GM23248 (cell line): ENCODE data around the gene SMIM23. TPM values are rescaled to one million over a fixed set of nuclear protein-coding genes. Genes with fewer than 3 reads are reported as not detected.

Experiments
- DNase-seq: peaks from one replicate; pipeline ENCODE4 v3.0.0-alpha.2; 2015
- H2AFZ ChIP-seq: fragments of 200-600 bp; sonication (generic); 2 replicates; pipeline ENCODE4 v1.6.1; 2016; ENCODE audit warnings: antibody characterized with exemption
- H3F3A ChIP-seq: fragments of 200-600 bp; sonication (generic); 2 replicates; pipeline ENCODE4 v1.6.1; 2016; ENCODE audit warnings: mild to moderate bottlenecking, antibody characterized with exemption, mixed run types; ENCODE audit not compliant: insufficient read depth
- H3K27ac ChIP-seq: fragments of 200-600 bp; sonication (generic); 2 replicates; pipeline ENCODE4 v1.5.1; 2016; ENCODE audit warnings: mild to moderate bottlenecking
- H3K27me3 ChIP-seq: fragments of 200-600 bp; sonication (generic); replicated peaks from 2 replicates; pipeline ENCODE4 v1.6.1; 2016; ENCODE audit warnings: mild to moderate bottlenecking; ENCODE audit not compliant: insufficient read depth
- H3K36me3 ChIP-seq: fragments of 200-600 bp; sonication (generic); 2 replicates; pipeline ENCODE4 v1.6.1; 2016; ENCODE audit warnings: low read depth, mild to moderate bottlenecking
- H3K4me1 ChIP-seq: fragments of 200-600 bp; sonication (generic); 2 replicates; pipeline ENCODE4 v1.6.1; 2016; ENCODE audit warnings: mild to moderate bottlenecking; ENCODE audit not compliant: insufficient read depth
- H3K4me2 ChIP-seq: fragments of 200-600 bp; sonication (generic); one replicate; pipeline ENCODE4 v1.6.1; 2016; ENCODE audit warnings: mild to moderate bottlenecking; ENCODE audit not compliant: unreplicated experiment
- H3K4me3 ChIP-seq: fragments of 200-600 bp; sonication (generic); 2 replicates; pipeline ENCODE4 v1.5.1; 2016; ENCODE audit warnings: mild to moderate bottlenecking
- H3K79me2 ChIP-seq: fragments of 200-600 bp; sonication (generic); 2 replicates; pipeline ENCODE4 v1.6.1; 2016; ENCODE audit warnings: mild to moderate bottlenecking; ENCODE audit not compliant: insufficient read depth
- H3K9ac ChIP-seq: fragments of 200-600 bp; sonication (generic); 2 replicates; pipeline ENCODE4 v1.6.1; 2016; ENCODE audit warnings: mild to moderate bottlenecking
- H3K9me2 ChIP-seq: fragments of 200-600 bp; sonication (generic); 2 replicates; pipeline ENCODE4 v1.6.1; 2016; ENCODE audit warnings: mixed run types, mild to moderate bottlenecking, moderate library complexity; ENCODE audit not compliant: insufficient read depth
- H3K9me3 ChIP-seq: fragments of 200-600 bp; sonication (generic); one replicate; pipeline ENCODE4 v1.6.1; 2017; ENCODE audit warnings: low read depth
- H4K20me1 ChIP-seq: fragments of 200-600 bp; sonication (generic); 2 replicates; pipeline ENCODE4 v1.6.0; 2016; ENCODE audit not compliant: insufficient read depth
- EZH2 ChIP-seq: fragments of 200-600 bp; sonication (generic); IDR thresholded peaks from 2 replicates; pipeline ENCODE4 v1.6.1; 2018; ENCODE audit warnings: antibody characterized with exemption, mild to moderate bottlenecking; ENCODE audit not compliant: insufficient read depth, poor library complexity, severe bottlenecking
- EZH2phosphoT487 ChIP-seq: fragments of 200-600 bp; sonication (generic); IDR thresholded peaks from 2 replicates; pipeline ENCODE4 v1.6.1; 2018; ENCODE audit warnings: antibody characterized with exemption, moderate library complexity, mild to moderate bottlenecking, low read depth; ENCODE audit not compliant: insufficient read depth
- WGBS, 2 experiments: methylation state at CpG; one replicate each; pipeline ENCODE4 v1.1.6; 2015 to 2017; ENCODE audit warnings: low lambda C conversion rate in 2 of 2, low coverage in 1 of 2; ENCODE audit errors: missing lambda C conversion rate in 2 of 2; 5-methylcytosine and 5-hydroxymethylcytosine counted together
- in situ Hi-C: fragments of 300-500 bp; cut with MboI; formaldehyde crosslinking; loops from 2 replicates; pipeline ENCODE4 v1.15.0; 2020
- polyA plus RNA-seq: library from polyadenylated mRNA; unstranded; fragments of >200 nt; fragmentation: Nextera tagmentation; extraction: Ambion mirVana; gene quantifications from 2 replicates; pipeline ENCODE4 v1.2.1, GENCODE V29; 2016
- total RNA-seq: library from RNA; depleted of rRNA; stranded (reverse); fragments of >200 nt; shearing (Covaris generic); gene quantifications from 2 replicates; pipeline ENCODE4 v1.2.3, GENCODE V29; 2014

Gene SMIM23
- total and polyA plus RNA-seq, 2 experiments from 2014 or later = not detected

DNA sequence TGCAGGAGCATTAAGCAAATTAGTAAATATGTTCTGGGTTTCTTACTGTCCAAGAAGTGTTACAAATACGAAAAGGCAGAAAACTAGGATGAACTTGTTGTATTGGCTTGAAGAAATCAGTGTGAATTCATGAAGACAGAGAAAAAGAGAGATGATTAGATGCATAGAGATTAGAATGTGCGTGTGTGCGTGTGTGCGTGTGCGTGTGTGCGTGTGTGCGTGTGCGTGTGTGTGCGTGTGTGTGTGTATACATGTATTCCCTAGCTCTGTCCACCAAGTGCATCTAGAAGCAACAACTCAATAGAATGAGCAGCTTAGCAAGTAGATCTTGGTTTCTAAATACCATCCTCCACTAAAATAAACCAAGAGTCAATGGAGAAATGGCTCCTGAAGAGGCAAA lies 41.5 kb downstream of the SMIM23 start:
- TF ChIP-seq EZH2phosphoT487 (no peak), EZH2 (no peak)
- Histone ChIP-seq H3K4me2 (no peak overlapping the region), H3K27me3 (no peaks in the 10 kb centered on the region; the same call in 1 of the 2 replicates), H3K4me1 (no peaks in the 10 kb centered on the region), H3K27ac (no peak overlapping the region), H3K4me3 (no peak overlapping the region), H3F3A (no peaks in the 10 kb centered on the region), H3K9me3 (no peaks in the 10 kb centered on the region), H3K9ac (no peak overlapping the region), H4K20me1 (no peaks in the 10 kb centered on the region), H3K79me2 (no peaks in the 10 kb centered on the region), H3K9me2 (no peaks in the 10 kb centered on the region), H3K36me3 (no peaks in the 10 kb centered on the region), H2AFZ (no peak overlapping the region)
- in situ Hi-C loops = loop anchor here (25.0 kb wide), 1 partner anchor 415 kb away; the partner anchor contains the start of gene FGF18
- 90 to 91% methylated on average over 9 of the region's 9 CpGs for WGBS, 2 experiments
- no peak for DNase-seq

DNA sequence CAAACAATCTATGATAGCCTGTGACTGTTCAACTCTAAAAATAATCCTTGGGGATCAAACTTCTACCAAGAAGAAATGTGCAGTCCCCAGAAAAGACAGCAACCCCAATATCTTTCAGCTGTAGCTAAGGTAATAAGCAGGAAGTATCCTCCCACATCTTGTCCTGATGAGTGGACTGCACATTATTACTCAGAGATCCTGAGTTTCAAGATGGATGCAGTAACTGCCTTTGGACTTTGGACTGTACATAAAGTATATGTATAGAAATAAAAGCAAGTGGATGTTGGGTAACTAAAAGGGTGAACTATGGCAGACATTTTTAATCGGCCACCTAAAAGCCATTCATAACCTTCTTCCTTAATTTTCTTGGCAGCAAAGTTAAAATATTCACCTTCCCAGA lies 45.1 kb downstream of the SMIM23 start:
- H4K20me1 ChIP-seq = no peaks in the 10 kb centered on the region
- TF ChIP-seq EZH2phosphoT487 = no peak
- no peak for TF ChIP-seq EZH2
- no peak overlapping the region for H3K9ac ChIP-seq
- 28 to 56% methylated on average over 1 of the region's 1 CpG for WGBS, 2 experiments
- H3K4me2 ChIP-seq = no peak overlapping the region
- no peak overlapping the region for H3K4me3 ChIP-seq
- H3K36me3 ChIP-seq = no peaks in the 10 kb centered on the region
- no peak overlapping the region for H2AFZ ChIP-seq
- in situ Hi-C loops = loop anchor here (10.0 to 25.0 kb wide), 2 partner anchors 196 to 418 kb away; partner anchors contain the start of gene FGF18
- no peak for DNase-seq
- no peaks in the 10 kb centered on the region for H3K4me1 ChIP-seq
- H3K9me3 ChIP-seq = no peaks in the 10 kb centered on the region
- no peaks in the 10 kb centered on the region; the same call in 1 of the 2 replicates for H3K27me3 ChIP-seq
- no peak overlapping the region for H3K27ac ChIP-seq
- H3F3A ChIP-seq = no peaks in the 10 kb centered on the region
- no peaks in the 10 kb centered on the region for H3K9me2 ChIP-seq
- no peaks in the 10 kb centered on the region for H3K79me2 ChIP-seq

DNA sequence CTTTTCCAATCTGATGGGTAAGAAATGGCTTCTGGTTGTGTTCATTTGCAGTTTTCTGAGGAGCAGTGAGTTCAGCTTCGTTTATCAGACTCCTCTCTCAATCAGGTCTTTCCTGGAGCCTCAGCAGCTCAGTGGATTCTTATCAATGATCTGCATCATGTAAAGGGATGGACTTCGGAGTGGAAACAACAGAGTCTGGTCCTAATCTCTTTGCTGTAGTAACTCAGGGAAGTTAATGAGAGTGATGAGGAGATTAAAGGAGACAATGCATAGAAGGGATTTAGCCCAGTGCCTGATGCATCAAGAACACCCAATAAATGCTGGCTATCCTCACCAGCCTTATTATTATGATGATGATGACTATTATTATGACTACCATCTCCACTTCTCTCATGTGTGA lies 47.2 kb downstream of the SMIM23 start:
- Histone ChIP-seq H3K27ac (no peak overlapping the region), H3K4me1 (no peaks in the 10 kb centered on the region), H3K36me3 (no peaks in the 10 kb centered on the region), H3K9ac (no peak overlapping the region), H3F3A (no peaks in the 10 kb centered on the region), H3K9me2 (no peaks in the 10 kb centered on the region), H3K4me3 (no peak overlapping the region), H3K9me3 (no peaks in the 10 kb centered on the region), H3K79me2 (no peaks in the 10 kb centered on the region), H3K4me2 (no peak overlapping the region), H2AFZ (no peak overlapping the region), H4K20me1 (no peaks in the 10 kb centered on the region), H3K27me3 (no peaks in the 10 kb centered on the region; the same call in 1 of the 2 replicates)
- in situ Hi-C loops = loop anchor here (10.0 to 25.0 kb wide), 2 partner anchors 198 to 420 kb away; partner anchors contain the start of gene FGF18
- no peak for DNase-seq
- 47 to 52% methylated on average over 2 of the region's 2 CpGs for WGBS, 2 experiments
- TF ChIP-seq EZH2phosphoT487 = no peak
- no peak for TF ChIP-seq EZH2

DNA sequence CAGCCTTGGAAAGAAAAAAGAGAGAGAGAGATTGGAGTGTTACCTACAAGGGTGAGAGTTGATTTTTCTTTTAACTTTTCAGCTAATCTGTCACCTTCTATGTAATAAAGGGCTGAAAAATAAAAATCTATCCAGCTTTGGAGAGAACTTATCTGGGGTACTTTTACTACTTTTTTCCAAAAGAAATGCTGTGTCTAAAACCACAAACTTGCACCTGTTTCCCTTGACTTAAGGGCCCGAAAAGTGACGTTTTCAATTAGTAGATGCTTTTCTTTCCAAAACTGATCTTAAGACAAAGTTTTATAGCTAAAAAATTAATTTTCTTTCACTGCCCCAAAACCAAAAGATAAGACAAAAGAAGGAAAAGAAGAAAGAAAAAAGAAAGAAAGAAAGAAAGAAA lies 48.8 kb downstream of the SMIM23 start:
- no peak for DNase-seq

More for the DNA sequence above, 48.8 kb downstream of the SMIM23 start:
- H3K79me2 ChIP-seq = no peaks in the 10 kb centered on the region
- WGBS, 2 experiments = 93 to 98% methylated on average over 2 of the region's 2 CpGs
- no peak overlapping the region for H3K9ac ChIP-seq
- H3K4me3 ChIP-seq = no peak overlapping the region
- H3K27me3 ChIP-seq = no peaks in the 10 kb centered on the region; the same call in 1 of the 2 replicates
- no peak overlapping the region for H3K27ac ChIP-seq
- H3K9me2 ChIP-seq = no peaks in the 10 kb centered on the region
- in situ Hi-C loops = loop anchor here (10.0 to 25.0 kb wide), 2 partner anchors 200 to 422 kb away; partner anchors contain the start of gene FGF18
- no peaks in the 10 kb centered on the region for H3K4me1 ChIP-seq
- no peaks in the 10 kb centered on the region for H3F3A ChIP-seq
- H4K20me1 ChIP-seq = no peaks in the 10 kb centered on the region
- H3K4me2 ChIP-seq = no peak overlapping the region
- H3K9me3 ChIP-seq = no peaks in the 10 kb centered on the region
- no peak for TF ChIP-seq EZH2phosphoT487
- no peak for TF ChIP-seq EZH2
- H3K36me3 ChIP-seq = no peaks in the 10 kb centered on the region
- H2AFZ ChIP-seq = no peak overlapping the region
